ENCODE results near the gene COL15A1. TPM values are rescaled to one million over a fixed set of nuclear protein-coding genes. Genes with fewer than 3 reads are reported as not detected.

Gene COL15A1
- total RNA-seq, 1 donor from 2014 or later: 0.05 TPM

DNA sequence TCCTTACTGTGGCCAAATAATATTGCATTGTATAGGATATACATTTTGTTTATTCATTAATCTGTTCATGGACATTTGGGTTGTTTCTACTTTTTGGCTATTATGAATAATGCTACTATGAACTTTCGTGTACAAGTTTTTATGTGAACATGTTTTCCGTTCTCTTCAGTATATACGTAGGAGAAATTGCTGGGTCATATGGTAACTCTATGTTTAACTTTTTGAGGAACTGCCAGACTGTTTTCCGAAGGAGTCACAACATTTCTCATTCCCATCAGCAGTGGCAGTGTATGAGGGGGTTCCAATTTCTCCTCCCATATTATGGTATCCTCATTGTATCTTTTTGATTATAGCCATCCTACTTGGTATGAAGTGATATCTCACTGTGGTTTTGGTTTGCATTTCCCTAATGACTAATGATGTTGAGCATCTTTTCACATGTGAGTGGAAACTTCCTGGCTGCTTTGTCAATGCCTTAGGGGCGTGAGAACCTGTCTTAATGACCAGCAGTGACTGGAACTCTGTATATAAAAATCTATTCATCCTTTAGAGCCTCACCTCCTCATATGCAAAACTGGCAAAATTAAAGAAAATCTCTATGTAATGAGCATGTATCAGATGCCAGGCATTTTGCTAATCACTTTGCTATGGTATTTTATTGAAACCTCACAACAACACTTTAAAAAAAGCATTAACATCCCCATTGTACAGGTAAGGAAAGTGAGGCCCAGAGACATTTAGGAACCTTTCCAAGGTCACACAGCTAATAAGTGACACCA, 113.4 kb downstream of the COL15A1 start:
- peak; percentile 72 for DNase-seq (ENCODE audit: low read depth)

DNA sequence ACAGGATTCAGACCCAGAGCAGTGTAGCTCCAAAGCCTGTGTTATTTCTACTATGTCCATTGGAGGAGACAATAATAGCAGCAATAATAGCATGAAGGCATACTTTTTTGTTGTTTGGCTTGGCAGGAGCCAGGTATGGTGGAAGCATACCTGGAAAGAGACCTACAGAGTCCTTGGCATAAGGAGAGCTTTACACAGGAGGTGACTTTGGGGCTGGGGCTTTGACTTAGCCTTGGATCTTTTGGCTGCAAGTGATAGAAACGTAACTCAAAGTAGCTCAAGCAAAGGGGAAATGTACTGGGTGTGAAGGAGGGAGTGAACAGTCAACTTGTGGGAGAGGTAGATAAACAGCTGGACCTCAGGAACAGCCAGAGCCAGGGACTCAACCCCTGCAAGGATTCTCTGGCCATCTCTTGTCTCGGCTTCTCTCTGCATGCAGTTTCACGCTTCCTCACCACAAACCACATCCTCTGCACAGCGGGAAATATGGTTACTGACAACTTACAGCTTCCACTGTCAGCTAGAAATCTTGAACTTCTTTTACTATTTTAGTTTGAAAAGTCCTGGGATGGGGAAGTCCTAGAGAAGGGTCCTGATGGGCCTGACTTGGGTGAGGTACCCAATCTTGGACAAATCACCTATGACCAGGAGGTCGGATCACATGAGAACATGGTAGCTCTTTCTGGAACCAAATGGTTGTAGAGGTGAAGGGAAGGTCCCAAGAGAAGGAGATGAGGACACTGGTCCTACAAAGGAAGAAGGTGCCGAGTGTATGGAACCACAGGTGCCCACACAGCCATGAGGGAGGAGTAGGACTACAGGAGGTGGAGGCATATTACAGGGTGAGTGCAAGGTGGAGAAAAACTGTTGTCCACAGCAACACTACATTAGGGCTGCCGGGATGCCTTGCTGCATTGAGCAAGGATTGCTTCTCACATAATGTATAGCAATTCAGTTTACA, 114.2 kb downstream of the COL15A1 start:
- DNase-seq (ENCODE audit: low read depth): peak; percentile 53

DNA sequence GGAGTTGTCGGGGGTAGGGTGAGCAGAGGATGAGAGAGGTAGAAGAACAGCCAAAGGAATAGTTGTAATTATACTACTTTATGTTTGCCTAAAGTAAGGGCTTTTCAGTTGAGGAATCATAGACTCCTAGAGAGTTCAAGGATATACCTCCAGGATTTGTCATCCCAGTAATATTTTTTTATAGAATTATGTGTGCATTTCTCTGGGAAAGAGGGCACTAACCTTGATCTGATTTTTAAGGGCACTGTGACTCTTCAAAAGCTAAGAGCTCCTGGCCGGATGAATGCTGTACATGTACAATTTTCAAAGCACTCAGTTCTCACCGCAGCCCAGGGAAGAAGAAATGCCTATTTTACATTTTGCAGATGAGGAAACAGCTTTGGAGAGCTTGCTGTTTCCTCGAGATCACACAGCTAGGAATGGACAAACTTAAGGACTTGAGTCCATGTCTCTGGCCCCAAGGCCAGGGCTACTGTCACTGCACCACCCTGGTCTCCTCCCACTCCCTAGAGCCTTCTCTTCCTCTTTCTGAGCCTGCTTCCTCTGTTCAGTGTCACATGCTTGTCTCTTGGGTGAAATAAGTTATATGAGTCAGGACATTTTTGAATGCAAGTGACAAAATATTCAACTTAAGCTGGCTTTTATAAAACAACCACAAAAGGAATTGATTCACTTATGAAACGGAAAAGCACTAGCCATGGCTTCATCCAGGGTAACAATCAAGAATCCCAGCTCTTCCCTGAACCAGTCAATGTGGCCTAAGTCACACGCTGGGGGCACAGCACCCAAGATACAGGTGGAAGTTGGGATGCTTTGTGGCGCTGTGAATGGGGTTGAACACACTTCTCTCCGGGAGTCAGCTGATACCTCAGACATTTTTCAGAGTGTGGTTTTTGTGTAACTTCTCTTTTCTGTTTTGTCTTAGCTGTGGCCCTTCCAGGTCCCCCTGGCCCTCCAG, 115.5 kb downstream of the COL15A1 start:
- no peak for DNase-seq (ENCODE audit: low read depth)

DNA sequence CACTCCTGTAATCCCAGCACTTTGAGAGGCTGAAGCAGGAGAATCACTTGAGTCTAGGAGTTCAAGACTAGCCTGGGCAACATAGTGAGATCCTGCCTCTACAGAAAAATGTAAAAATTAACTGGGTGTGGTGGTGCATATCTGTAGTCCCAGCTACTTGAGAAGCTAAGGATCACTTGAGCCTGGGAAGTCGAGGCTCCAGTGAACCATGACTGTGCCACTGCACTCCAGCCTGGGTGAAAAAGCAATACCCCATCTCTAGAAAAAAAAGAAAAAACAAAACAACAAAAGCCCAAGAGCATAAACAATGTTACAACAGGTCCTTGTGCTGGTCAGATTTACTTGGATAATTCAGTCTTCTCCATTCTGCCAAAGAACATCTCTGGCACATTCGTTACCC, 116.9 kb downstream of the COL15A1 start:
- no peak for DNase-seq (ENCODE audit: low read depth)

DNA sequence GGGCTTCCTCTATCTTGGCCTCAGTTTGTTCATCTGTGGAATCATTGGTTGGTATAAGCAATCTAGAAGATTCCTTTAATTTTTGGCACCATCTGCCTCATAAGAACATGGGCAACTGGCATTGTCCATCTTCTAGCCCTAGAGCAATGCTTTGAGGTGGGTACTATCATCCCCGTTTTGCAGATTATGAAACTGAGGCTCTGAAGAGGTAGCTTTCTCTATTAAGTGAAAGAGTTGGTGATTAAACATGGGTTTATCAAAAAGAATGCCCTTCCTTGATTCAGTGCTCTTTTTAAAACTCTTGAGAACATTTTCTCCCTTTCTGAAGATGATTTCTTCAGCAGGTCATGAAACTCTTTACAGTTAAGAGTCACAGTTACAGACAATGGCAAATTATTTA, 118.8 kb downstream of the COL15A1 start:
- no peak for DNase-seq (ENCODE audit: low read depth)

DNA sequence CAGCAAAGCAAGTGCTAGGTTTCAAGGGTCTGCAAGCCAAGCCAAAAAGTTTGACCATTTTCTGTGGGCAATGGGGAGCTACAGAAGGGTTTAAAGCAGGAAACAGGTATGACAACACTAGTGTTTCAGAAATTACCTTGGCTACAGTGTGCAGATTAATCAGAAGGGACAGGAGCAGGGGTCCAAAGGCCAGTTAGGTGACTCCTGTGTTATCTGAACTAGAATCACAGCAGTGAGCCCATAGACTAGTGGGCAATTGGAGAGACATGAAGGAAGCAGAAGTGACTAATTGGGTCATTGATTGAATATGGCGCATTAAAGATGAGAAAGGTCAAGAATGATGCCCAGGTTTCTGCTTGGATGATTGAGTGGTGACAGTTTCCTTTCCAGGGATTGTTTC, 119.8 kb downstream of the COL15A1 start:
- no peak for DNase-seq (ENCODE audit: low read depth)

DNA sequence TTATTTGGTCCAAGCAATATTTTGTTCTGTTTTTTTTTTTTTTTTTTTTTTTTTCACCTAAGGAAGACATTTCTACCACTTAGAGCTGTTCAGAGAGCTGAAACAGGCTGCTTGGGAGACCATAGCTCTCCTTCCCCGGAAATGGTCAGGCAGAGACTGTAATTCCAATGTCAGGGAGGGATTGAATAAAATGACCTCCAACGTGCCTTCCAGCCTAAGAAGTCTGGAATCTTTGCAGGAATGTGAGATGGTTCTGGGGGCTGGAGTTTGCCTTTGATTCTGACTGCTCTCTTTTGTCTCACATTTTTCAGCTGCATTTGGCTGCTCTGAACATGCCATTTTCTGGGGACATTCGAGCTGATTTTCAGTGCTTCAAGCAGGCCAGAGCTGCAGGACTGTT, 122.9 kb downstream of the COL15A1 start:
- DNase-seq (ENCODE audit: low read depth): no peak

DNA sequence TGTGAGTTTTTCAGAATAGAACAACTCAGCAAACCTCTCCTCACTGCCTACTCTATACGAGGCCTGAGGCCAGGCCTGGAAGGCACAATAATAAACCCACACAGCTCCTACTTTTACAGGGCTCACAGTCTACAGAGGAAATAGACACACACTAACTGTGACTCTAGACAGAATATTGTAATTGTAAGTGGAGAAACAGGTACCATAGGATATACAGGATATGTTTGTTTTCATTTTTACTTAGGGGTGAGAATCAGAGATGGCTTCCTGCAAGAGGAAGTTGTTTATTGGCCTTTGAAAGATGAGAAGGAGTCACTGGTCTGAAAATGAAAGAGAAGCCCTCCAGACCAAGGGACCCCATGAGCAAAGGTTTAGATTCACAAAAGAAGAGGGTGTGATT, 125.4 kb downstream of the COL15A1 start:
- no peak for DNase-seq (ENCODE audit: low read depth)

DNA sequence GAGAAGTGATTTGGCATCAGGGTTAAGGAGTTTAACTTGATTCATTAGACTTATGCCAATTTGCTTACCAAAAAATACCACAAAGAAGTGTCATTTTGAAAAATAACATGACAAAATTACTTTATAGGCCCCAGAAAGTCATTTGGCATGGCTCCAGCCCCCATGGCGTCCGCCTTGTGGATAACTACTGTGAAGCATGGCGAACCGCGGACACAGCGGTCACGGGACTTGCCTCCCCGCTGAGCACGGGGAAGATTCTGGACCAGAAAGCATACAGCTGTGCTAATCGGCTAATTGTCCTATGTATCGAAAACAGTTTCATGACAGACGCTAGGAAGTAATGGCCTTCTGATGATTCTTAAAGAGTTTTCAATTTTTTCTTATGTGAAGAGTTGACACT, 125.8 kb downstream of the COL15A1 start:
- DNase-seq (ENCODE audit: low read depth): no peak

DNA sequence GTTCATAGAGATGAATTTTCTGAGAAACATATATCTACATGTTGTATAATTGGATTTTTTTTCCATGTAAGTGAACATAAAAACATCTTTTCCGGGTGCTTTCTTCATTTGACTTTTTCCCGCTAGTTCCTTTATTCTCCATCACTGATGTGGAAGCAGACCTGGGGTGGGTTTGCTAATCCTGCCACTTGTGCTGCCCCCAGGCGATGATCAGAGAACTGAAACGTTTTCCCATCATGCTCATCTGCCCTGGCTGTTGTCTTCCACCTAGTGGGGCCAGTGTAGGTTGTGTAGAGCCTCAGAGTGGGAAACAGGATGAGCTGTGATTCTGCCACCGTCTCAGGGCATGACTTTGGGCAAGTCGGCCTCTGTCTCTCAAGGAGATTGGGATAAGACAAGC, 127.0 kb downstream of the COL15A1 start:
- no peak for DNase-seq (ENCODE audit: low read depth)

DNA sequence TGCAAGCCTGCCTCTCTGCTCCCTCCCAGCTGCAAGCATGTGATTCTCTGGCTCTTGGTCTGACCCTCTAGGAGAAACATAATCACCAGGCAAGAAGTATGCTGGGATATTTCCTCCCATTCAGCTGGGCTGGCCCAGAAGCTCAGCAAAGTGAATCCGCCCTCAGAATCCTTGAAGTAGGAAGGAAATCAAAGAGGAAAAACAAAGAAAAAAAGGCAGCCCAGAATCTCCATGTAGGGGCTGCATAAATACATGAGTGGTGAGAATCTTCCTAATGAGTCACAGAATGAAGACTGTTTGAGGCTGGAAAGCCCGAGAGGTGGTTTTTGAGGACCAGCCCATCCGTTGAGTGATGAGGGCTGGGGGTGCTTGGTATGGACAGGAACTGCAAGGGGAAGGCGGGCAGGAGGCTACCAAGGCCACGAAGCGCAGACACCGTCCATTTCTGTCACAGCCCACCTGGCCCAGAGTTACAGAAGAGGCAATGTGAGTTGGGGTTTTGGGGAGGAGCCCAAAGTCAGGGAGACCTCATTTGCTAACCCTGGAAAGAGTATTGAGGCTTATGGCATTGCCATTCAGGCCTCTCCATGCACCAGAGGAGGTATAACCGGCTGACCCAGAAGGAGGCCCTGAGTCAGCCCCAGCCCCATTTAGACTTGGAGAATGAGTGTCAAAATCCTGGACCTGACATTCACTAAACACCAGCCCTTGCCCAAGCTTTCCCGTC, 127.8 kb downstream of the COL15A1 start:
- peak; percentile 30 for DNase-seq (ENCODE audit: low read depth)

DNA sequence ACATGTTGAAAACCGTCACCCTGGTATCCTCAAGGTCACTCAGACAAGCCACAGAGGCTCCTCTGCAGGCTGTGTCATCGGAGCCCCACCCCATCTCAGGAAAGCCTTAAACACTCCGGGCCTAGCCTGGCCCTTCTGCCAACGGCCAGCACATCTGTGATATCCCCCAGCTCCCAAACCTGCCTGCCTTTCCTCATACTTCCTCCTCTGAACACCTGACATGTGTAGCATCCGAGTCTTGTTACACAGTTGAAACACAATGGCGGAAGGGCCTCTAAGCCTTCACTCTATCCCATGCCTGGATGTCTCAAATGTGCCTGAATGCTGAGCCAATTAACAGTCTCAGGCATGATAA, 128.3 kb downstream of the COL15A1 start:
- no peak for DNase-seq (ENCODE audit: low read depth)

DNA sequence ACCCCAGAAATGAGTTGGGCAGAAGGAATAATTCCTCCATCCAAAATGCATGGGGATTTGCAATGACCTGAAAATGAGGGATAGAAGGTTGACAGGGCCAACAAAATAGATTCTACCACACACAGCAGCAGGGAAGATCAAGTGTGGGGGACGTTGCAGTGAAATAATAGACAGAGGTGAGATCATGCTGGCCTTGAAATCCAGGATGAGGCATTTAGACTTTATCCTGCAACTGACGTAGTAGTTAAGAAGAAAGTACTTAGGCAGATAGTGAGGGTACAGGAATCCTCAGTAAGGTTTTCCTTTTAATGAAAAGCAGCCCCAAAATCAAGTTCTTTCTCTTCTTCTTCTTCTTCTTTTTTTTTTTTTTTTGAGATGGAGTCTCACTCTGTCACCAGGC, 129.6 kb downstream of the COL15A1 start:
- no peak for DNase-seq (ENCODE audit: low read depth)

DNA sequence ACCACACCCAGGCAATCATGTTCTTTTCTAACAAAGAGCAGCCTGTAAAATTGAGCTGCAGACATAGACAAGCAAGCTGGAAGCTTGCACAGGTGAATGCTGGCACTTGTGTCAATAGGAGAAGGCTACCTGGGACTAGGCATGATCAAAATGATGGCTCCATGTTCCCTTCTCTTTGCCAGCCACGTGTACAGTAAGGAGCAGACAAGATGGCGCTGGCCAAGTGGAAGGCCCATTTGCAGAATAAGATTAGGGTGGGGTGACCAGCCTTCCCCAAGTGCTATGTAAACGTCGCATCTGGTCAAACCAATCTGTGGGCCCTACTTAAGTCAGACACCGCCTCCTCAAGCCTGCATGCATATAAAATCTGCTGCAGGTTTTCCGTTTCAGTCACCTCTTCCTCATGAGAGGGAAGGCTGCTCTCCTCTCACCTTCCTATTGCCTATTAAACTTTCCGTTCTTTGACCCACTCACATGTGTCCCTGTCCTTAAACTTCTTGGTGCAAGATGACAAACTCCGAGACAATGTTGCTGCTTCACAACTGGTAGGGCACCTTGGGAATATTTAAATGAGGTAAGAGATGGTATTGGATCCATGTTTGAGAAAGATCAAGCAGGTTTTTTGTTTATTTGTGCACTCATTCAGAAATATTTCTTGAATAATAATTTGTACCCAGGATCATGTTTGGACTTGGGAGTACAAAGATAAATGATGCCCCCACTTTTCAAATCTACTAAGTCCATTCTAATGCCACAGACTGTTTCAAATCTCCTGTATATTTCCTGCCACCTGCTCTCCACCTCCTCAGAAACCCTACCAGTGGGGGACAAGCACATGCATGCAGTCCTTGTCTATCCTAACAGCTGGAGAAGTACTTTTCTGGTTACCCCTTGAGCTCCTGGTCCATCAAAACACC, 130.5 kb downstream of the COL15A1 start:
- no peak for DNase-seq (ENCODE audit: low read depth)

DNA sequence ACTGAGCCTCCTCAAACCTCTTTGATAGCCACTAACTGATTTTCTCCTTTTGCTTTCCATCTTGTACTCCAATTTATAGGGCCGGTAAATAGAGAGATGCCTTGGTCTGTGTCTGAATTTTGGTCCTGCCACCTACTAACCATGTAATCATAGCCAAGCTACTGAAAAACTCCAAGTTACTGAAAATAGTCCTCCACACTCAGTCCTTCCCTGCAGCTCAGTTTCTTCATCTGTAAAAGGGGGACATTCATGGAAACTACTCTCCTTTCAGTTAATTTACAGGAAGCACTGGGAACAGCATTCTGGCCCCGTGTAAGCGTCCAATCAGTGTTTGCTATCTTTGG, 131.2 kb downstream of the COL15A1 start:
- DNase-seq (ENCODE audit: low read depth): no peak

DNA sequence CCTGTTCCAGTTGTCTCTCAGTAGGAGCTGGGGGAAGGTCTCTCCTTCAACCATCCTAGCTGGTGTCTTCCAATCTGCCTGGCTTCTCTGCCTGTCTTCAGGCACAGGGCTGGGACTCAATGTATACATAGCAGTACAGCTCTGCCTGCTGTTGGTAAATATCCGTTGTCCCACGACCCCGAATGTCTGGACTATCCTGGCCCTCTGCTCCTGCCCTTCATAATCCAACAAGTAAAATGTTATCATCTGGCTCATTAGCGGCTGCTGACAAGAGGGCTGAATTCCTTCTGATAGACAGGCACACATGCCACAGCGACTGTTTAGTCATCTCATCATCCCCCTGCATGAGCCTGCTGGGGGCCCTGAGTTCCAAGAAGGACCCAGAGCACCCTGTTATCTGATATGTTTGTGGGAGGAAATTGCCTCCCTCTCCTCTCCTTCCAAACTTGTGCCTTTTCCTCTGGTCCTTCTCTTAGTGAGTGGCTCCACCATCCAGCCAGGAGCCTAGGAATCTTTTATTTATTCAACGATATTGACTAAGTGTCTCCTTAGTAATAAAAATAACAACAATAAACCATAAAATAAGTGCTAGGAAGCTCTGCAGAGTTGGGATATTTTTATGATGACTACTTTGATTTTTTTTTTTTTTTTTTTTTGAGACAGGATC, 131.7 kb downstream of the COL15A1 start:
- DNase-seq (ENCODE audit: low read depth): no peak

DNA sequence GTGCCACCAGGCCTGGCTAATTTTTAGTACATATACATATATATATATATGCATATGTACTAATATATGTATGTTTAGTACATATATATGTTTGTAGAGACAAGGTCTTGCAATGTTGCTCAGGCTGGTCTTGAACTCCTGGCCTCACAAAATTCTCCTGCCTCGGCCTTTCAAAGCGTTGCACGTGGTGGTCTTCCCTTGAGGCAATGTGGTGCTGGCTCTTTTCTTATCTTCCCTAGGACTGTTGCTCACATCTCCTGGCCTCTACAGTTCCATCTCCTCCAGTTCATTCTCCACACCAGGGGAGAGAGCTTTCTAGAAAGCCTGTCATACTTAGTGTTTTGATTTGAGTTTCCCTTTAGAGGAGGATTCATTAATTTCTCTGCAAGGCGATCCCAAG, 132.3 kb downstream of the COL15A1 start:
- no peak for DNase-seq (ENCODE audit: low read depth)

DNA sequence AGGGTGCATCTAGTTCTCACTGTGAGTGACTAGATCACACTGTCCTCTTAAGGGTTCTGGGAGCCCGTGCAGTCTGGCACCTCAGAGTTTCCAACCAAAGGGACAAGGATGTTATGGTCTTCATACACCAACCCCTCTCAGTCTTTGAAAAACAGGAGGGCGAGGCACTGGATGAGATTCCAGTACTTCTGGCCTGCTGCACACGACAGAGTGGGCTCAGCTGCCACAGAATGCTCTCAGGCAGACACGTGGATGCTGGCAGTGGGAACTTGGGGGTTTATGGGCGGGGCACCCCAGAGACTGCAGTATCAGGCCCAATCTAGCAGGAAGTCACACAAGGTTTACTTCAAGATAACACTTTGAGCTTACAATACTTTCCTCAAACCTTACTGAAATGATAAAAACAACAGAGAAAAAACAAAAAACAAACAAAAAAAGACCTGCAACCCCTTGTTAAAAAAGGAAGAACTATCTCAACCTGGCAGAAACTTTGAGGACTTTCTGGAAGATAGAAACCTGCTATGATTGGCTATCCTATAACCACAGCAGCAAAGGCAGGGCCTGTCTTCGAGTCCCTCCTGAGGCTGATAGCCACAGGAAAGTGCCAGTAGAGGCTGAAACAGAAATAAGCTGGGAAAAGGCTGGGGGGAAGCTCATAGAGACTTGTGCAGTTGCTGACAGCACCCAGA, 132.9 kb downstream of the COL15A1 start:
- no peak for DNase-seq (ENCODE audit: low read depth)

DNA sequence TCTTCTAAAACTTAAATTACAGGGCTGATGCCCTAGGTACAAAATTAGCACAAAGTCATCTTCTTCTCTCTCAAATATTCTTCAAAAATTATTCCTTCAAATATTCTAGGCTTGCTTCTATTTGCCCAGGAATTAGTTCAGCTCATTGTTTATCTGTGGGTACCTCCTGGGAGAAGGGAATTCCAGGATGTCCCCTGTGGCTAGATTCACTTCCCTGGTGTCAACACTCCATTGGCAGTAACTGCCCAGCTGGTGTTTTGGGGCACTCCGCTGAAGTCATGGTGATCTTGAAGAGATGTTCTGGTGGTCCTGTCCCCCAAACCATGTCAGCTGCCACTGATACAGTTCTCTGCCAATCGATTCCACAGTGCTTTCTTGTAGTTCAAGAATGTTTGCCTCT, 135.0 kb downstream of the COL15A1 start:
- DNase-seq (ENCODE audit: low read depth): no peak
